Mesenteric fat pad (tissue), 1 donor: ENCODE data around the gene MAP2K6. TPM values are rescaled to one million over a fixed set of nuclear protein-coding genes. Genes with fewer than 3 reads are reported as not detected.
"Not testable (repeated sequence)": the region's sequence is repeated elsewhere in the genome, so short reads cannot be mapped to it uniquely, and the experiment has no call there.

Experiments used
- DNase-seq: peaks from one replicate; pipeline ENCODE4 v3.0.0-alpha.2; 2020; ENCODE audit warnings: low spot score
- total RNA-seq: library from RNA; stranded (reverse); fragmentation: NEBNext Ultra II Directional; extraction: Animal tissue kit (Norgen Biotek cat#: 25700); gene quantifications from one replicate; pipeline ENCODE4 v1.2.1, GENCODE V29; 2021
- donor health status: DM: yes; HTN: yes; CAD: no.

Gene MAP2K6
- total RNA-seq, 1 donor from 2014 or later: 22.1 TPM

- DNase-seq: no peak
These were observed 39.6 kb downstream of the MAP2K6 start for GRCh38 chr17:69454051-69454450.

- no peak for DNase-seq
These were observed 40.5 kb downstream of the MAP2K6 start for GRCh38 chr17:69455040-69455439.

GRCh38 chr17:69457603-69458002, 43.1 kb downstream of the MAP2K6 start:
- DNase-seq: no peak

GRCh38 chr17:69460963-69461922, 46.7 kb downstream of the MAP2K6 start:
- no peak for DNase-seq

GRCh38 chr17:69461951-69462369, 47.5 kb downstream of the MAP2K6 start:
- no peak for DNase-seq

- no peak for DNase-seq
These were observed 48.4 kb downstream of the MAP2K6 start for GRCh38 chr17:69462882-69463281.

- DNase-seq: no peak
These were observed 52.0 kb downstream of the MAP2K6 start for GRCh38 chr17:69466451-69466850.

- DNase-seq: no peak
These were observed 52.6 kb downstream of the MAP2K6 start for GRCh38 chr17:69466905-69467667.

GRCh38 chr17:69468207-69468606, 53.7 kb downstream of the MAP2K6 start:
- no peak for DNase-seq

GRCh38 chr17:69470702-69471101, 56.2 kb downstream of the MAP2K6 start:
- DNase-seq: no peak

- DNase-seq: no peak
These were observed 56.9 kb downstream of the MAP2K6 start for GRCh38 chr17:69471406-69471805.

- DNase-seq: no peak
These were observed 59.6 kb downstream of the MAP2K6 start for GRCh38 chr17:69473841-69474831.

GRCh38 chr17:69477204-69477902, 62.9 kb downstream of the MAP2K6 start:
- DNase-seq: no peak

GRCh38 chr17:69477903-69478266, 63.4 kb downstream of the MAP2K6 start:
- DNase-seq: no peak

- no peak for DNase-seq
These were observed 64.4 kb downstream of the MAP2K6 start for GRCh38 chr17:69478916-69479315.

GRCh38 chr17:69479756-69480155, 65.3 kb downstream of the MAP2K6 start:
- DNase-seq: not testable (repeated sequence)

- DNase-seq: no peak
These were observed 65.7 kb downstream of the MAP2K6 start for GRCh38 chr17:69480245-69480644.

- no peak for DNase-seq
These were observed 70.8 kb downstream of the MAP2K6 start for GRCh38 chr17:69485251-69485661.

- DNase-seq: no peak
These were observed 71.6 kb downstream of the MAP2K6 start for GRCh38 chr17:69485901-69486643.
